GM12872 (cell line): Measurements from ENCODE around the gene MAGEC2.

Source experiments
- TF ChIP-seq, protein P1 (sequence below): IDR thresholded peaks from 3 replicates; pipeline ENCODE4 v1.5.1; 2011; ENCODE audit warnings: low read depth, mild to moderate bottlenecking, low read length, moderate library complexity; ENCODE audit not compliant: insufficient read depth

MAGEC2 gene, protein sequence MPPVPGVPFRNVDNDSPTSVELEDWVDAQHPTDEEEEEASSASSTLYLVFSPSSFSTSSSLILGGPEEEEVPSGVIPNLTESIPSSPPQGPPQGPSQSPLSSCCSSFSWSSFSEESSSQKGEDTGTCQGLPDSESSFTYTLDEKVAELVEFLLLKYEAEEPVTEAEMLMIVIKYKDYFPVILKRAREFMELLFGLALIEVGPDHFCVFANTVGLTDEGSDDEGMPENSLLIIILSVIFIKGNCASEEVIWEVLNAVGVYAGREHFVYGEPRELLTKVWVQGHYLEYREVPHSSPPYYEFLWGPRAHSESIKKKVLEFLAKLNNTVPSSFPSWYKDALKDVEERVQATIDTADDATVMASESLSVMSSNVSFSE

DNA sequence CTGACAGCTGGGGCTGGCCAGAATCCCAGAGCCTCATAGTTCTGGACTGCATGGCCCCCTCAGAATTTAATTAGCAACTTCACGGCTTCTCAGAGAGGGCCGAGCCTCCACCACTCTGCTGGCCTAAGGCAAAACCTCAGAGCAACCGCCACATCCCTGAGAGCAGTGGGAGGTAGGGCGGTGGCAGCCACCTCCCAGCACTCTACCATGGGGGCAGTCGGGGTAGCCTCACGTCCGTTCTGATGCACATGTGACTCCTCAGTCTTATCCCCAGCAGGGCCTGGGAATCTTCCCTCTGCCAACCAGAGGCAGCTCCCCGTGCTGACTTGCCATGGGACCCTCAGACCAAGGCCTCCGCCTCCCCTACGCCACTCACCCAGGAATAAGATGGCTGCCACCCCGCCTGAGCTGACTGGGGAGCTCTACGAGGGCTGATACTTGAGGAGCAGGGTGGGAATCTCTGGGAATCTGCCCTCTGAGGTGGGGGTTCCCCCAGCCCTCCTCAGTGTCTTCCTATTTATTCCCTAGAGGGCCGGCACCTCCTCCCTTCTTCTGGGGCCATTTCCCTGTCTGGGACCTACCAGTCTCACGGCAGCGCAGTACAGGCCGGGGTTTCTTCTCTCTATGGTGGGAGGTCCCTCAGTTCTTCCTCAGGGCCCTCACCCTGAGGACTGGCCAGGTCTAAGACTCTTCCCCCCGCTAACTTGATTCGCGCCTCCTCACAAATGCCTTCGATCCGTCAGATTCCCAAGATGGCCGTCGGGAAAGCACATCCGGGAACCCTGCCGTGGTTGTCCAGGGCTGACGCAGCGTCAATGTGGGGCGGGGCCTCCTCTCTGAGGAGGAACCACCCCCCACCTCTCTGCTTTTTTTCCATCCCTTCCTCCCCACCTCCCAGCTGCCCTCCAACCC lies at the start of gene MAGEC2:
Gene MAGEC2, minus strand, starts transcription at position 769 of the 912 bp plus-strand sequence. CDS start 1,303 bp downstream, outside the sequence.
- TF ChIP-seq, protein P1, sequence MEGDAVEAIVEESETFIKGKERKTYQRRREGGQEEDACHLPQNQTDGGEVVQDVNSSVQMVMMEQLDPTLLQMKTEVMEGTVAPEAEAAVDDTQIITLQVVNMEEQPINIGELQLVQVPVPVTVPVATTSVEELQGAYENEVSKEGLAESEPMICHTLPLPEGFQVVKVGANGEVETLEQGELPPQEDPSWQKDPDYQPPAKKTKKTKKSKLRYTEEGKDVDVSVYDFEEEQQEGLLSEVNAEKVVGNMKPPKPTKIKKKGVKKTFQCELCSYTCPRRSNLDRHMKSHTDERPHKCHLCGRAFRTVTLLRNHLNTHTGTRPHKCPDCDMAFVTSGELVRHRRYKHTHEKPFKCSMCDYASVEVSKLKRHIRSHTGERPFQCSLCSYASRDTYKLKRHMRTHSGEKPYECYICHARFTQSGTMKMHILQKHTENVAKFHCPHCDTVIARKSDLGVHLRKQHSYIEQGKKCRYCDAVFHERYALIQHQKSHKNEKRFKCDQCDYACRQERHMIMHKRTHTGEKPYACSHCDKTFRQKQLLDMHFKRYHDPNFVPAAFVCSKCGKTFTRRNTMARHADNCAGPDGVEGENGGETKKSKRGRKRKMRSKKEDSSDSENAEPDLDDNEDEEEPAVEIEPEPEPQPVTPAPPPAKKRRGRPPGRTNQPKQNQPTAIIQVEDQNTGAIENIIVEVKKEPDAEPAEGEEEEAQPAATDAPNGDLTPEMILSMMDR: no peak

DNA sequence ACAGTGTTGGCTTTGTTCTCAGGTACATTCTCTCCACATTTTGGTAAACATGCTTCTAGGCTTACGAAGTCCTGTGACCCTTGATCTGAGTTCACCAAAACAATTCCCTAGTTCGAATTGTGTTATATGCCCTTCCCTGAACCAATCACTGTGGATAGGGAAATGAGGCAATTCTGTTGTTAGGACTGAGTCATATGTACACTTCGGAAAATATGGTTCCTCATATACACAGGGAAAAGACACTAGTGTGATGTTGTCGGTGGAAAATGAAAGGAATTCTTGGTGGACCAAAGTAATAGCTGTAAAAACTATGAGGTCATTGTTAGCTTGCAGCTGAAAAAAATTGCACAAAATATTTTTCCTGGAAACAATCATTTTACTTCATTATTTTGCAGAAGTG lies 46.6 kb upstream of the MAGEC2 start:
- TF ChIP-seq, protein P1: no peak

DNA sequence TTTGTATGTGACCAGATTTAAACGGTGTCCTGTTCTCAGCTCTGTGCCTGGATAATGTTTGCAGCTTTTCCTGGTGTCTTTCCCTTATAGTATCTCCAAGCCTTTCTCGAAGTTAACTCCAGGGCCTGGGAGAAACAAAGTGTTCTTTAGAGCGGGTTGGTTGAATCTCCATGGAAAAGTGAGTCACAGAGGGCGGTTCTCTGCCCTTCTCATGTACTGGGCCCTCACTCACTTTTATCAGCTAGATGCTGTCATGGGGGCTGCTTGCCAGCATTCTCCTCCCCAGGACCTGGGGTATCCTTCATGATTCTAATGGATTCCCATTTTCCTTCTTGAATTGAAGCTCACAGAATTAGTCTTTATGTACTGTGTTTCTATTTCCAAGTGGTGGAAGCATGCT lies 46.1 kb upstream of the MAGEC2 start:
- TF ChIP-seq, protein P1: no peak

DNA sequence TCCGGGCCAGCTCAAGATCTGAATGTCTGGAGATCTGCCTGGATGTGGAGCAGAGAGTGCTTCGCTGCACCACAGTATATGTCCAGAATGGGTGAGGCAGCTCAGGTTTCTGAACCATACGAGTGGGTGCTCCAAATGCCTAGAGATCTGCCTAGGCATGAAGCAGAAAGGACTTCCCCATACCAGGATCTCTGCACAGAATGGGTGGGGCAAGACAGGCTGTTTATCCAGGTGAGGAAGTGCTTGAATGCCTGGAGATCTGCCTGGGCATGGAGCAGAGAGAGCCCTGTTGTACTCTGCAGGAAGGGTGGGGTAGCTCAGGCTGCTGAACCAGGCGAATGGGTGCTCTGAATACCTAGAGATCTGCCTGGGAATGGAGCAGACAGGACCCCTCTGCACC lies 45.4 kb upstream of the MAGEC2 start:
- TF ChIP-seq, protein P1: no peak

DNA sequence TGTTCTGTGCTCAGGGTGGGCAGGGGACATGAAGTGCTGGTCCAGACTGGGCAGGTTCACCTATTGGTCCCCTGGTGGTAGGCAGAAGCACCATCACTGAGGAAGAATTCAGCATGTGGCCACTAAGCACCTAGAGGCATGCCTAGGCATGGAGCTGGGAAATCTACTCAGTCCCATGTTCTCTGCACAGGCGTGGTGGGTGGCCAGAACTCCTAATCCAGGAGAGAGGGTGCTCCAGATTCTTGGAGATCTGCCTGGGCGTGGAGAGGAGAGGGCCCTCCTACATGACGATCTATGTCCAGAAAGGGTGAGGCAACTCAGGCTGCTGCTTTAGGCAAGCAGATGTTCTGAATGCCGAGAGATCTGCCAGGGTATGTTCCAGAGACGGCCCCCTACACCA lies 44.6 kb upstream of the MAGEC2 start:
- TF ChIP-seq, protein P1: no peak

DNA sequence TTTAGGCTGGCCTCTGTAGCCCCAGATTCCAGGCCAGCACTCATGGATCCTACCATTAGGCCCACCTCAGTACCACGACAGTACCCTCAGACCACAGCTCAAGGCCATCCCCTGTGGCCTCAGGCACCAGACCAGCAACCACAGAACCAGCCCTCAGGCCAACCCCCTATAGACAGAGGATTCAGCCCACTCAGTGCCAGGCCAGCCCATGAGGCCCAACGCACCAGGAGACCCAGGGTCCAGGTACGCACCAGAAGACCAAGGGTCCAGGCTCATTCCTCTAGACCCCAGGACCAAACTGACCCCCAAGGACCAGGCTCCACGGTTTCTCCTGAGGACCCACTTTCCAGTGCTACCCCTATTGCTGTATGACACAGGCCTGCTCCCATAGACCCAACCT lies 39.5 kb upstream of the MAGEC2 start:
- TF ChIP-seq, protein P1: no peak

DNA sequence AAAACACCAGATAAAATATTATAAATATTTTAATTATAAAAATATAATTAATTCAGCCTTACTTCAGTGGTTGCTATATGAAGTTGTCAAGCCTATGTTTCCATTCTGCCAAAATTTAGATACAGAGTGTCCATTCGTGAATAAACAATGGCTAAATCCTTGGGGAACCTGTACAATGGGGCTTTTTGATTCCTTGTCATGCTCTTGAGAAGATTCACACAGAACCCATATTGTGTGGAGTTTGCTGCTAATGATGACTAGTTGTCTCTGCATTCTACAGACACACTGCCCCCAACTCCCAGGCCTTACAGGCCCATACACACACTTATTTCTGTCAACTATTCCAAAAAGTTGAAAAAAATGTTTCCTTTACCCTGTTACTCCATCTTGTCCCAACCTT lies 33.4 kb upstream of the MAGEC2 start:
- TF ChIP-seq, protein P1: no peak
